ENCODE measurements around the gene APOC1.
"Not testable (repeated sequence)": the region's sequence is repeated elsewhere in the genome, so short reads cannot be mapped to it uniquely, and the experiment has no call there.

The APOC1 gene

GRCh38 chr19:44890366-44891015, 23.9 kb upstream of the APOC1 start:
- DNase-seq = peak; percentile 100

- peak; percentile 100 for DNase-seq
Observed at GRCh38 chr19:44891016-44891882, 23.2 kb upstream of the APOC1 start, which contains the start of gene TOMM40. Gene TOMM40 (plus strand): TSS chr19:44891254. CDS start chr19:44891416, 162 bp downstream.

- no peak for DNase-seq
Observed at GRCh38 chr19:44892932-44893331, 21.5 kb upstream of the APOC1 start.

- no peak for DNase-seq
Observed at GRCh38 chr19:44893332-44894051, 20.9 kb upstream of the APOC1 start.

- no peak for DNase-seq
Observed at GRCh38 chr19:44894052-44894400, 20.4 kb upstream of the APOC1 start.

GRCh38 chr19:44894946-44895345, 19.5 kb upstream of the APOC1 start:
- DNase-seq = no peak

- no peak for DNase-seq
Observed at GRCh38 chr19:44897835-44898234, 16.6 kb upstream of the APOC1 start.

GRCh38 chr19:44900328-44901244, 13.8 kb upstream of the APOC1 start:
- DNase-seq = no peak

GRCh38 chr19:44903216-44903601, 11.2 kb upstream of the APOC1 start:
- DNase-seq = no peak

GRCh38 chr19:44903602-44904425, 10.6 kb upstream of the APOC1 start:
- peak; percentile 29 to 39 for DNase-seq

GRCh38 chr19:44904426-44904994, 9.9 kb upstream of the APOC1 start:
- no peak for DNase-seq

GRCh38 chr19:44905437-44906160, 8.8 kb upstream of the APOC1 start, which contains the start of gene APOE:
Gene APOE (plus strand): TSS chr19:44905796. CDS start chr19:44906625, 829 bp downstream.
- no peak for DNase-seq

GRCh38 chr19:44907613-44908012, 6.8 kb upstream of the APOC1 start:
- no peak for DNase-seq

GRCh38 chr19:44908074-44908835, 6.2 kb upstream of the APOC1 start:
- DNase-seq = no peak

- no peak for DNase-seq
Observed at GRCh38 chr19:44908836-44909261, 5.6 kb upstream of the APOC1 start.

GRCh38 chr19:44909775-44910174, 4.6 kb upstream of the APOC1 start:
- no peak for DNase-seq

- not testable (repeated sequence) for DNase-seq
Observed at GRCh38 chr19:44911896-44912295, 2.5 kb upstream of the APOC1 start.

GRCh38 chr19:44912854-44913253, 1.6 kb upstream of the APOC1 start:
- DNase-seq = no peak
